GM12892 (cell line): ENCODE measurements around the gene SPATA3.

Experiments
- POLR2A ChIP-seq: IDR thresholded peaks from 2 replicates; pipeline ENCODE4 v1.6.1; 2011; ENCODE audit warnings: low read depth, low read length, control low read depth
- TAF1 ChIP-seq: IDR thresholded peaks from 2 replicates; pipeline ENCODE4 v1.6.1; 2011; ENCODE audit warnings: low read depth, mild to moderate bottlenecking, control low read depth, low read length, borderline replicate concordance

GRCh38 chr2:231043796-231044195 lies 47.9 kb downstream of the SPATA3 start:
- no peak for TF ChIP-seq POLR2A
- TF ChIP-seq TAF1: no peak
